ENCODE results near the gene CA9. TPM values are rescaled to one million over a fixed set of nuclear protein-coding genes. Genes with fewer than 3 reads are reported as not detected.
A peak's percentile ranks its signal among the peaks of the same experiment; 100 is the strongest.

The CA9 gene
- total and polyA plus RNA-seq, 7 experiments from 2014 or later: 0.36 TPM; not detected in 6

DNA sequence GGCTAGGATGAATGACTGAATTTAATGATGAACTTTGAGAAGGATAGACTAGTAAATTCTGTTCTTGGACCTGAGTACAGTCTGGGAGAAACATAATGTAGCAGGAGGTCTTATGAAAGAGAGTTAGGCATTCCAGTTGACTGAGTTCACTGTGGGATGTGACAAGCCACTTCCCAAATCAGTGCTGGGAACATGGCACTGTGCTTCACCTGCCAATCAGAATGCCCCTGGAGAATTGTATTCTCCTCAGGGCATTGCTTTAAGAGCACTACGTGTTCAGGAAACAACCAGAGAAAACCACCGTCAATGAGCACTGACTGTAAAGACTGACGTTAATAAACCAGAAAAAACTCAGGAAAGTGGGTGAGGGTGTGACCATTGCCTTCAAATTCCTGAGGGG lies 14.4 kb upstream of the CA9 start:
- Histone ChIP-seq H3K4me3 (ENCODE audit: low read length) (peak overlapping the region; percentile 94), H3K27me3 (ENCODE audit: control insufficient read depth in 2 of 2, insufficient read depth in 2 of 2, low read length in 2 of 2) (no peaks in the 10 kb centered on the region), H3K4me1 (ENCODE audit: control insufficient read depth in 2 of 2, insufficient read depth in 2 of 2, low read length in 2 of 2) (peaks cover 39 to 49% of the 10 kb centered on the region in 2 donors), H3K36me3 (ENCODE audit: control insufficient read depth in 2 of 3, insufficient read depth in 3 of 3, low read length in 3 of 3) (peaks cover 0 to 12% (median 9%) of the 10 kb centered on the region in 3 experiments), H3K9me3 (ENCODE audit: control insufficient read depth in 2 of 3, low read length in 3 of 3) (no peaks in the 10 kb centered on the region), H3K27ac (ENCODE audit: low read depth, low read length) (peak overlapping the region; percentile 99)
- no peak for ATAC-seq
- POLR2A ChIA-PET: interaction anchor here (1.0 to 11.8 kb wide), 8 partner anchors 12 to 76 kb away, joined by 3 to 264 read pairs (median 9); partner anchors contain the start of genes CREB3, SIT1, TLN1 and TPM2
- Mint-ChIP-seq H3K9me3 (peaks cover 0 to 13% (median 0%) of the 10 kb centered on the region in 11 donors), H3K27ac (peak overlapping the region; percentile 88 to 100 (median 98)), H3K36me3 (peaks cover 0 to 25% (median 16%) of the 10 kb centered on the region in 5 donors), H3K27me3 (peaks cover 0 to 6% (median 0%) of the 10 kb centered on the region in 5 donors), H3K4me1 (peaks cover 52 to 86% (median 82%) of the 10 kb centered on the region in 7 donors), H3K4me3 (peak overlapping the region; percentile 78 to 95 (median 90))
- CTCF ChIA-PET: interaction anchor here (0.8 to 10.2 kb wide), 11 partner anchors 10 to 97 kb away, joined by 3 to 107 read pairs (median 15); partner anchors contain the start of genes CD72, CREB3, SIT1 and TESK1
- DNase-seq: no peak
- intact Hi-C loops (cut with micrococcal nuclease): loop anchor here in 1 of 2 donors (2.0 to 5.0 kb wide), 2 partner anchors 37 to 547 kb away; no protein-coding TSS in a partner anchor

DNA sequence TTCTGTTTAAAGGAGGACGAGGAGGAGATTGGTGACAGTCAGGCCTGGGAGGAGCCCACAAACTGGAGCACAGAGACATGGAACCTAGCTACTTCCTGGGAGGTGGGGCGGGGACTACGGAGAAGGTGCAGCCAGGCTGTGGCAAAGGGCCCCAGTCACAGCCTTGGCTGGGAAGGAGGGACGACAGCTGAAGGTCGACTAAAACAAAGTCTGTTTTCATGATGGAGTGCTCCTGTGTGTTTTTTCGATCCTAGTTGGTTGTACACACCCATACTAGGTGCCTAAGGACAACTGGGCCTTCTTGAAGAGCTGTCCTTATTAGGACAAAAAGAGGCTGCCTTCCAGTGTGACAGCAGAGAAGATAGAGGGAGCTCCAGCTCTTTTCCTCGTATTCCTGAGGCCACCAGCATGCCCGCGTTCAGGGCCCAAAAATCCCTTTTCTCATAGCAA lies 12.7 kb upstream of the CA9 start:
- peak overlapping the region; percentile 30 to 100 (median 69) for H3K27ac Mint-ChIP-seq
- DNase-seq (no peak), ATAC-seq (no peak)
- H3K27me3 ChIP-seq (ENCODE audit: control insufficient read depth in 2 of 2, insufficient read depth in 2 of 2, low read length in 2 of 2): no peaks in the 10 kb centered on the region
- H3K36me3 Mint-ChIP-seq: peaks cover 0 to 25% (median 16%) of the 10 kb centered on the region in 5 donors
- H3K27me3 Mint-ChIP-seq: peaks cover 0 to 6% (median 0%) of the 10 kb centered on the region in 5 donors
- ChIA-PET CTCF (interaction anchor here (1.1 to 10.2 kb wide), 10 partner anchors 14 to 166 kb away, joined by 3 to 107 read pairs (median 6); partner anchors contain the start of genes CD72, CREB3, SIT1 and TESK1), POLR2A (interaction anchor here (0.6 to 11.8 kb wide), 10 partner anchors 10 to 88 kb away, joined by 3 to 264 read pairs (median 4); partner anchors contain the start of genes CREB3, GBA2, RGP1 and SIT1)
- peak overlapping the region; percentile 23 to 93 (median 49) for H3K4me3 Mint-ChIP-seq
- intact Hi-C loops (cut with micrococcal nuclease): no loop called here
- H3K9me3 ChIP-seq (ENCODE audit: control insufficient read depth in 2 of 3, low read length in 3 of 3): no peaks in the 10 kb centered on the region
- peaks cover 0 to 12% (median 9%) of the 10 kb centered on the region in 3 experiments for H3K36me3 ChIP-seq (ENCODE audit: control insufficient read depth in 2 of 3, insufficient read depth in 3 of 3, low read length in 3 of 3)
- peak overlapping the region; percentile 21 for H3K4me3 ChIP-seq (ENCODE audit: low read length)
- H3K27ac ChIP-seq (ENCODE audit: low read depth, low read length): peak overlapping the region; percentile 99
- H3K4me1 Mint-ChIP-seq: peaks cover 57 to 93% (median 87%) of the 10 kb centered on the region in 7 donors
- peaks cover 39 to 49% of the 10 kb centered on the region in 2 donors for H3K4me1 ChIP-seq (ENCODE audit: control insufficient read depth in 2 of 2, insufficient read depth in 2 of 2, low read length in 2 of 2)
- peaks cover 0 to 13% (median 0%) of the 10 kb centered on the region in 11 donors for H3K9me3 Mint-ChIP-seq

DNA sequence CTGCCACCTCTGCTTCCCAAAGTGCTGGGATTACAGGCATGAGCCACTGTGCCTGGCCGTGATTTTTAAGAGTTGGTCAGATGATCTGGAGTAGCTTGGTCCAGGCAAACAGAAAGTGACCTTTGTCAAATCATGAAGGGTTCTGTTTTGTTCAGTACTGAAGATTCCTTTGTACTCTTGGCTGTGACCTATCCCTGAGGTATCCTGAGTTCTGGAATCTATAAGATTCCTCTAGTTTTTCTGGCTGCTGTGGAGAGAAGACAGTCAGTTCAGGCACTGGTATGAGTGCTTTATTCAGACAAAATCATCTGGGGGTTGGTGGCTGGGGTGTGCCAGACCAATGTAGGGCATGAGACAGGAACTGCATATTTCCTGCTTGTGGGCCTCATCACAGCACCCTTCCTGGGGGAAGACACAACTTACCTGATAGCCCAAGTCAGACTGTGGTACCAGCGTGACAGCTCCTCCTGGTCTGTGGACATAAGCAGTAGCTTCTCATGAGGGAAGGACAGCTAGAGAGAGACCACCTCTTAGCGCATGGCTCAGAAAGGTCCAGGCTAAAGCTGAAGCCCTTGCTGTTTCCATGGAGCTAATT lies 11.9 kb upstream of the CA9 start:
- intact Hi-C loops (cut with micrococcal nuclease): no loop called here
- ATAC-seq (no peak), DNase-seq (peak in 4 of 9 donors; percentile 14 to 38 (median 34))
- Mint-ChIP-seq H3K4me1 (peaks cover 52 to 92% (median 86%) of the 10 kb centered on the region in 7 donors), H3K36me3 (peaks cover 0 to 28% (median 16%) of the 10 kb centered on the region in 5 donors), H3K27ac (peak overlapping the region; percentile 56 to 100 (median 80)), H3K9me3 (peaks cover 0 to 13% (median 0%) of the 10 kb centered on the region in 11 donors), H3K27me3 (peaks cover 0 to 6% (median 0%) of the 10 kb centered on the region in 5 donors), H3K4me3 (peak overlapping the region; percentile 65 to 84 (median 73))
- peak overlapping the region; percentile 50 for H3K27ac ChIP-seq (ENCODE audit: low read depth, low read length)
- no peaks in the 10 kb centered on the region for H3K27me3 ChIP-seq (ENCODE audit: control insufficient read depth in 2 of 2, insufficient read depth in 2 of 2, low read length in 2 of 2)
- no peaks in the 10 kb centered on the region for H3K9me3 ChIP-seq (ENCODE audit: control insufficient read depth in 2 of 3, low read length in 3 of 3)
- POLR2A ChIA-PET: interaction anchor here (0.7 to 11.8 kb wide), 7 partner anchors 9 to 69 kb away, joined by 3 to 264 read pairs (median 4); partner anchors contain the start of gene SIT1
- peaks cover 0 to 12% (median 9%) of the 10 kb centered on the region in 3 experiments for H3K36me3 ChIP-seq (ENCODE audit: control insufficient read depth in 2 of 3, insufficient read depth in 3 of 3, low read length in 3 of 3)
- H3K4me3 ChIP-seq (ENCODE audit: low read length): peak overlapping the region; percentile 40
- CTCF ChIA-PET: interaction anchor here (1.1 to 10.2 kb wide), 6 partner anchors 15 to 67 kb away, joined by 3 to 107 read pairs (median 42); partner anchors contain the start of genes CD72 and SIT1
- H3K4me1 ChIP-seq (ENCODE audit: control insufficient read depth in 2 of 2, insufficient read depth in 2 of 2, low read length in 2 of 2): peaks cover 39 to 49% of the 10 kb centered on the region in 2 donors

DNA sequence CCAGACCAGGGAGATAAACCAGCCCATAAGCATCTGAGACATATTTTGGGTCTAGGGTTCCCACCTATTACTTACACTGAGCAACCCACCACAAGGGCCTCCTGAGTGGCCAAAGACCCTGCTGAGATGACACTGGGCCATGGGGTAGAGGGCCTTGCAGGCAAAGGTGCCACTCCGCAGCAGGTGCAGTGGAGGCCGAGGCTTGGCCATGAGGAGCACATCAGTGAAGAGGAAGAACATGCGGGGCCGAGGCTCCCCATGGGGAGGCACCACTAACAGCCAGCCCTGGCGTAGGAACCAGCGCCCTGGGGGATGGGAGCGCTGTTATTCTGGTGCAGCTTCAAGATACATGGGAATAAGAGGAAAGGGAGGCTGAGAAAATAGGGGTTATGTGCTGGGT lies 11.3 kb upstream of the CA9 start:
- Histone ChIP-seq H3K36me3 (ENCODE audit: control insufficient read depth in 2 of 3, insufficient read depth in 3 of 3, low read length in 3 of 3) (peaks cover 0 to 12% (median 9%) of the 10 kb centered on the region in 3 experiments), H3K4me3 (ENCODE audit: low read length) (peak overlapping the region; percentile 40), H3K9me3 (ENCODE audit: control insufficient read depth in 2 of 3, low read length in 3 of 3) (no peaks in the 10 kb centered on the region), H3K4me1 (ENCODE audit: control insufficient read depth in 2 of 2, insufficient read depth in 2 of 2, low read length in 2 of 2) (peaks cover 39 to 43% of the 10 kb centered on the region in 2 donors), H3K27me3 (ENCODE audit: control insufficient read depth in 2 of 2, insufficient read depth in 2 of 2, low read length in 2 of 2) (no peaks in the 10 kb centered on the region), H3K27ac (ENCODE audit: low read depth, low read length) (peak overlapping the region; percentile 50)
- Mint-ChIP-seq H3K4me1 (peaks cover 48 to 86% (median 80%) of the 10 kb centered on the region in 7 donors), H3K4me3 (peak overlapping the region in 9 of 10 donors; percentile 37 to 84 (median 73)), H3K27ac (peak overlapping the region; percentile 49 to 100 (median 80)), H3K27me3 (peaks cover 0 to 6% (median 0%) of the 10 kb centered on the region in 5 donors), H3K9me3 (peaks cover 0 to 11% (median 0%) of the 10 kb centered on the region in 11 donors), H3K36me3 (peaks cover 0 to 28% (median 16%) of the 10 kb centered on the region in 5 donors)
- DNase-seq (no peak), ATAC-seq (no peak)
- CTCF ChIA-PET: interaction anchor here (1.1 to 10.2 kb wide), 7 partner anchors 13 to 66 kb away, joined by 3 to 107 read pairs (median 7); partner anchors contain the start of genes CD72 and SIT1
- POLR2A ChIA-PET: interaction anchor here (0.9 to 11.8 kb wide), 6 partner anchors 9 to 68 kb away, joined by 3 to 264 read pairs (median 4); partner anchors contain the start of gene SIT1
- intact Hi-C loops (cut with micrococcal nuclease): no loop called here

DNA sequence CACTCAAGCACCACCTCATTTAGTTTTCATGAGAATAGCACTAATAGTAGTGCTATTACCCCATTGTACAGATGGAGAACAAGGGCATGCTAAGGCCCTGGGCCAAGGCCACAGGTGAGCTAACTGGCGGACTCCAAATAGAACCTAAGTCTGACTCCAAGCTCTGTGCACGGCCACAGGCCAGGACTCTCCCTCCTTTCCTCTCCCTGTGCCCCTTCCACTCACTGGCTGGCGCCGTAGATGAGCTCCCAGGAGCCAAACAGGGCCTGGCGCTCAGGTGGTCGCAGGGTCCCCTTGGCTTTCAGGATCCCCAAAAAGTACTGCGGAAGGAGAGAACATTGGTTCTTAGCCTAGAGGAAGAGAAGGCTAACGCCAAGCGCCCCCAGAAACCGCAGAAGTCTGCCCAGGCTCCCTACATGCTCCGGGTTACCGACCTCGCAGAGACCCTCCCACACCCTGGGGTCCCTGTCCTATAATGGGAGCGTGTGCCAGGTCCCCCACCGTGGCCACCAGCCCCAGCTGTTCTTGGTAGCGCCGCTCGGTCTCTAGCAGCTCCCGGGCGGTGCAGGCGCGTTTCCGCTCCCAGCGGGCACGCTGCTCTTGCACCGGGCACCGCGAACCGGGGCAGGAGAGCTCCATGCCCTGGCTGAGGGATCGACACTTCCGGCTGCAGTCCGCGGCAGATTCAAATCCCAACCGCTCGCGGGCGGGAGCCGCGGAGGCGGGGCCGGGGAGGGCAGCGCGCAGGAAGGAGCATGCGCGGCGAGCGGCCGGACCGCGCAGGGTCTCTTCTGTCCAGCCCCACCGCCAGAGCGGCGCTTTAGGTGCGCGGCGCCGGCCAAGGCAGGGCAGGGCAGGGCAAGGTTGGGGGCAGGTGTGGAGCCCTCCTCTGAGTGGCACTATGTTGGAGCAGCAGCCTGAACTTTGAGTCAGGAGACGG lies 8.9 kb upstream of the CA9 start, which contains the start of gene ARHGEF39:
ARHGEF39 (minus strand) TSS at position 665 of the 940 bp plus-strand sequence; CDS start at position 639, 26 bp downstream.
- H3K4me3 Mint-ChIP-seq: peak within 1 kb of the TSS; percentile 82 to 94 (median 87)
- ATAC-seq: peak; percentile 78
- Histone ChIP-seq H3K27ac (ENCODE audit: low read depth, low read length) (peak within 1 kb of the TSS; percentile 54), H3K4me3 (ENCODE audit: low read length) (peak within 1 kb of the TSS; percentile 69), H3K36me3 (ENCODE audit: control insufficient read depth in 2 of 3, insufficient read depth in 3 of 3, low read length in 3 of 3) (peaks cover 0 to 9% (median 8%) of the 10 kb centered on the region in 3 experiments), H3K4me1 (ENCODE audit: control insufficient read depth in 2 of 2, insufficient read depth in 2 of 2, low read length in 2 of 2) (peaks cover 29% of the 10 kb centered on the region in 2 donors), H3K27me3 (ENCODE audit: control insufficient read depth in 2 of 2, insufficient read depth in 2 of 2, low read length in 2 of 2) (no peaks in the 10 kb centered on the region), H3K9me3 (ENCODE audit: control insufficient read depth in 2 of 3, low read length in 3 of 3) (no peaks in the 10 kb centered on the region)
- peaks cover 39 to 66% (median 64%) of the 10 kb centered on the region in 7 donors for H3K4me1 Mint-ChIP-seq
- H3K36me3 Mint-ChIP-seq: peaks cover 0 to 20% (median 10%) of the 10 kb centered on the region in 5 donors
- no peaks in the 10 kb centered on the region for H3K27me3 Mint-ChIP-seq
- H3K27ac Mint-ChIP-seq: peak within 1 kb of the TSS; percentile 60 to 100 (median 80)
- intact Hi-C loops (cut with micrococcal nuclease): loop anchor here (1.0 to 2.0 kb wide), 3 partner anchors 8 to 18 kb away; no protein-coding TSS in a partner anchor
- DNase-seq: peak; percentile 47 to 87 (median 59)
- CTCF ChIA-PET: interaction anchor here (0.8 to 10.2 kb wide), 13 partner anchors 11 to 161 kb away, joined by 3 to 107 read pairs (median 6); no protein-coding TSS in a partner anchor
- POLR2A ChIA-PET: interaction anchor here (0.5 to 11.8 kb wide), 14 partner anchors 8 to 1843 kb away, joined by 3 to 264 read pairs (median 4); partner anchors contain the start of genes CA9, CREB3 and SIT1
- H3K9me3 Mint-ChIP-seq: peaks cover 0 to 8% (median 0%) of the 10 kb centered on the region in 11 donors

Measured in naive thymus-derived CD4-positive, alpha-beta T cell (primary cell).